Measurements from ENCODE around the gene CDH4.

DNA sequence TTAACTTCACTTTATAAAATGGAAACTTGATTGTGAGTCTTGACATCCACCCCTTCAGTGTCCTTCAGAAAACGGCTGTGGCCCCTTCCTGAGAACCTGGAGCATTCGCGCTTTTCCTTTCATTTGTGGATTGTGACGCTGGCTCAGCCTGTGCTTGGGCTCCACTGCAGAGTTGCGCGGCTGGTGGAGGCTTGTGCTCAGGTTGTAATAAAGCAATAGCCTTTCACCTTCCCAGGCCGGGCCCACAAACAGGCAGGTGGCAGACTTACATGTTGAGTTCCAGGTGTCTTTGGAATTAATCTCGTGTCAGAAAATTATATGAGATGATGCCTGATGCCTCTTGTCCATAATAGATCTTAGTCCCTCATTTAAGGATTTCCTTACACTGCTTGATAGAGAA lies 199.9 kb downstream of the CDH4 start:
- TF ChIP-seq EZH2 (IDR thresholded peaks at IDR 0.05; ENCODE audit: borderline replicate concordance, low read depth, low read length) (no peak), RNF2 (IDR thresholded peaks at IDR 0.05) (no peak), RBM14 (IDR thresholded peaks at IDR 0.05; ENCODE audit: borderline replicate concordance, insufficient read depth, low read depth, low read length) (no peak), TBP (optimal IDR thresholded peaks at IDR 0.05; ENCODE audit: low read depth, low read length) (no peak), IRF2 (CRISPR knock-in tag; IDR thresholded peaks at IDR 0.05) (no peak), TCF7 (IDR thresholded peaks at IDR 0.05; ENCODE audit: borderline replicate concordance) (no peak), MYC (IDR thresholded peaks at IDR 0.05; ENCODE audit: low read depth, low read length) (no peak), MYC (CRISPR knock-in tag; IDR thresholded peaks at IDR 0.05; ENCODE audit: borderline replicate concordance, low read depth) (no peak), NFXL1 (CRISPR knock-in tag; IDR thresholded peaks at IDR 0.05) (no peak), EP300 (IDR thresholded peaks at IDR 0.05; ENCODE audit: low read length) (no peak), ARID2 (IDR thresholded peaks at IDR 0.05) (no peak)
- TF ChIP-seq, protein P1, sequence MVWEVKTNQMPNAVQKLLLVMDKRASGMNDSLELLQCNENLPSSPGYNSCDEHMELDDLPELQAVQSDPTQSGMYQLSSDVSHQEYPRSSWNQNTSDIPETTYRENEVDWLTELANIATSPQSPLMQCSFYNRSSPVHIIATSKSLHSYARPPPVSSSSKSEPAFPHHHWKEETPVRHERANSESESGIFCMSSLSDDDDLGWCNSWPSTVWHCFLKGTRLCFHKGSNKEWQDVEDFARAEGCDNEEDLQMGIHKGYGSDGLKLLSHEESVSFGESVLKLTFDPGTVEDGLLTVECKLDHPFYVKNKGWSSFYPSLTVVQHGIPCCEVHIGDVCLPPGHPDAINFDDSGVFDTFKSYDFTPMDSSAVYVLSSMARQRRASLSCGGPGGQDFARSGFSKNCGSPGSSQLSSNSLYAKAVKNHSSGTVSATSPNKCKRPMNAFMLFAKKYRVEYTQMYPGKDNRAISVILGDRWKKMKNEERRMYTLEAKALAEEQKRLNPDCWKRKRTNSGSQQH (CRISPR knock-in tag; IDR thresholded peaks at IDR 0.05), result no peak
